Mesenchymal stem cell (in vitro differentiated cells and primary cell): Measurements from ENCODE around the gene IFNAR1.

Source experiments
- DNase-seq: peaks from one replicate; pipeline ENCODE4 v3.0.0-alpha.2; 2013
- H2AFZ ChIP-seq: one replicate; pipeline ENCODE4 v1.6.1; 2013; ENCODE audit warnings: low read depth, mild to moderate bottlenecking, control low read depth, inconsistent platforms, low read length, moderate library complexity
- H2AK5ac ChIP-seq: 2 replicates; pipeline ENCODE4 v1.6.1; 2013; ENCODE audit warnings: low read length, moderate library complexity, mild to moderate bottlenecking, inconsistent platforms; ENCODE audit not compliant: severe bottlenecking
- H2BK120ac ChIP-seq: one replicate; pipeline ENCODE4 v1.6.1; 2013; ENCODE audit warnings: low read depth, mild to moderate bottlenecking, inconsistent platforms, low read length, moderate library complexity
- H2BK12ac ChIP-seq, 2 experiments: one replicate each; pipeline ENCODE4 v1.6.1; 2013; ENCODE audit warnings: inconsistent platforms in 2 of 2, low read length in 2 of 2, mild to moderate bottlenecking in 2 of 2, moderate library complexity in 2 of 2, control low read depth in 1 of 2
- H2BK15ac ChIP-seq: one replicate; pipeline ENCODE4 v1.6.1; 2013; ENCODE audit warnings: mild to moderate bottlenecking, low read depth, inconsistent platforms; ENCODE audit not compliant: poor library complexity, severe bottlenecking
- H2BK5ac ChIP-seq: 2 replicates; pipeline ENCODE4 v1.6.1; 2013; ENCODE audit warnings: low read depth, mild to moderate bottlenecking, low read length, control low read depth, inconsistent platforms; ENCODE audit not compliant: poor library complexity, severe bottlenecking
- H3K14ac ChIP-seq, 2 experiments: one replicate each; pipeline ENCODE4 v1.6.1; 2013; ENCODE audit warnings: inconsistent platforms in 2 of 2, low read length in 2 of 2, control low read depth in 1 of 2, mild to moderate bottlenecking in 1 of 2, moderate library complexity in 1 of 2
- H3K18ac ChIP-seq, 2 experiments: one replicate each; pipeline ENCODE4 v1.6.1; 2013; ENCODE audit warnings: inconsistent platforms in 2 of 2, low read length in 2 of 2, control low read depth in 1 of 2, low read depth in 1 of 2, mild to moderate bottlenecking in 1 of 2
- H3K23ac ChIP-seq, 2 experiments: one replicate each; pipeline ENCODE4 v1.6.1; 2013; ENCODE audit warnings: inconsistent platforms in 2 of 2, low read length in 2 of 2, mild to moderate bottlenecking in 2 of 2, moderate library complexity in 2 of 2, control low read depth in 1 of 2
- H3K27ac ChIP-seq: 2 replicates; pipeline ENCODE4 v1.5.1; 2013; ENCODE audit warnings: mild to moderate bottlenecking, moderate library complexity, low read length, control low read depth, inconsistent platforms; ENCODE audit not compliant: poor library complexity, severe bottlenecking
- H3K27me3 ChIP-seq, 2 experiments: 2 replicates each; pipeline versions ENCODE4 v1.6.1 to v1.7.0; 2013; ENCODE audit warnings: low read length in 2 of 2, mild to moderate bottlenecking in 2 of 2, moderate library complexity in 2 of 2, control low read depth in 1 of 2, inconsistent platforms in 1 of 2; ENCODE audit not compliant: control insufficient read depth in 1 of 2, insufficient read depth in 1 of 2
- H3K36me3 ChIP-seq, 2 experiments: 2 replicates each; pipeline versions ENCODE4 v1.6.1 to v1.7.0; 2013; ENCODE audit warnings: low read length in 2 of 2, control low read depth in 1 of 2, inconsistent platforms in 1 of 2, low read depth in 1 of 2, mild to moderate bottlenecking in 1 of 2; ENCODE audit not compliant: insufficient read depth in 2 of 2, control insufficient read depth in 1 of 2
- H3K4ac ChIP-seq, 2 experiments: one replicate each; pipeline ENCODE4 v1.6.1; 2013; ENCODE audit warnings: inconsistent platforms in 2 of 2, low read length in 2 of 2, mild to moderate bottlenecking in 2 of 2, moderate library complexity in 2 of 2, control low read depth in 1 of 2, low read depth in 1 of 2
- H3K4me1 ChIP-seq: 2 replicates; pipeline ENCODE4 v1.6.1; 2013; ENCODE audit warnings: low read depth, low read length, control low read depth; ENCODE audit not compliant: control insufficient read depth, insufficient read depth
- H3K4me2 ChIP-seq: 2 replicates; pipeline ENCODE4 v1.6.1; 2013; ENCODE audit warnings: low read length, mild to moderate bottlenecking, inconsistent platforms; ENCODE audit not compliant: poor library complexity, severe bottlenecking
- H3K4me3 ChIP-seq, 2 experiments: 2 replicates each; pipeline versions ENCODE4 v1.5.1 to v1.7.0; 2013; ENCODE audit warnings: low read length in 2 of 2, mild to moderate bottlenecking in 2 of 2, control low read depth in 1 of 2, low read depth in 1 of 2; ENCODE audit not compliant: insufficient read depth in 1 of 2
- H3K79me1 ChIP-seq: replicated peaks from 2 replicates; pipeline ENCODE4 v1.6.1; 2013; ENCODE audit warnings: mild to moderate bottlenecking, control low read depth, low read length, inconsistent platforms; ENCODE audit not compliant: poor library complexity, severe bottlenecking
- H3K9ac ChIP-seq: 2 replicates; pipeline ENCODE4 v1.7.0; 2013; ENCODE audit warnings: mild to moderate bottlenecking, low read length, moderate library complexity
- H3K9me3 ChIP-seq: 2 replicates; pipeline ENCODE4 v1.7.0; 2013; ENCODE audit warnings: mild to moderate bottlenecking, low read length; ENCODE audit not compliant: control insufficient read depth
- H4K8ac ChIP-seq: one replicate; pipeline ENCODE4 v1.6.1; 2013; ENCODE audit warnings: inconsistent platforms, mild to moderate bottlenecking, low read length, moderate library complexity
- H4K91ac ChIP-seq: one replicate; pipeline ENCODE4 v1.6.1; 2013; ENCODE audit warnings: mild to moderate bottlenecking, low read length, inconsistent platforms
- WGBS: methylation state at CpG from one replicate; pipeline ENCODE4 v1.1.7; 2013; ENCODE audit warnings: mixed read lengths; 5-methylcytosine and 5-hydroxymethylcytosine counted together

The IFNAR1 gene

GRCh38 chr21:33301632-33302002, 23.2 kb upstream of the IFNAR1 start:
- H3K9ac ChIP-seq = no peak overlapping the region
- no peak overlapping the region for H3K4ac ChIP-seq
- H3K36me3 ChIP-seq = peaks cover 0 to 1% of the 10 kb centered on the region in 2 experiments
- 84% methylated on average over 2 of the region's 2 CpGs for WGBS
- H4K91ac ChIP-seq = no peak overlapping the region
- no peak overlapping the region for H4K8ac ChIP-seq
- H3K27me3 ChIP-seq = no peaks in the 10 kb centered on the region
- H2BK120ac ChIP-seq = no peak overlapping the region
- H2AFZ ChIP-seq = no peak overlapping the region
- H3K27ac ChIP-seq = no peak overlapping the region
- no peak overlapping the region for H2BK15ac ChIP-seq
- H3K79me1 ChIP-seq = no peaks in the 10 kb centered on the region
- no peak overlapping the region for H3K23ac ChIP-seq
- H3K4me1 ChIP-seq = no peaks in the 10 kb centered on the region
- H2BK5ac ChIP-seq = no peak overlapping the region
- H3K9me3 ChIP-seq = no peaks in the 10 kb centered on the region
- H3K14ac ChIP-seq = no peak overlapping the region
- no peak overlapping the region for H2AK5ac ChIP-seq
- H2BK12ac ChIP-seq = no peak overlapping the region
- no peak for DNase-seq
- H3K4me2 ChIP-seq = no peak overlapping the region
- H3K18ac ChIP-seq = peak overlapping the region; percentile 28 to 69
- no peak overlapping the region for H3K4me3 ChIP-seq

- Histone ChIP-seq H3K27ac (no peak overlapping the region), H3K9me3 (no peaks in the 10 kb centered on the region), H3K4me2 (no peak overlapping the region), H3K23ac (no peak overlapping the region), H2AK5ac (no peak overlapping the region), H3K79me1 (no peaks in the 10 kb centered on the region), H4K91ac (no peak overlapping the region), H3K4me3 (no peak overlapping the region), H3K36me3 (no peaks in the 10 kb centered on the region), H3K14ac (no peak overlapping the region), H2BK15ac (no peak overlapping the region), H2BK120ac (no peak overlapping the region), H2AFZ (no peak overlapping the region), H3K9ac (no peak overlapping the region), H3K18ac (peak overlapping the region in 1 of 2 experiments; percentile 69), H3K4me1 (no peaks in the 10 kb centered on the region), H4K8ac (no peak overlapping the region), H2BK12ac (no peak overlapping the region), H3K27me3 (no peaks in the 10 kb centered on the region), H2BK5ac (no peak overlapping the region), H3K4ac (no peak overlapping the region)
- WGBS = 93% methylated on average over 7 of the region's 7 CpGs
- DNase-seq = no peak
Observed at GRCh38 chr21:33302055-33302454, 22.7 kb upstream of the IFNAR1 start.

- Histone ChIP-seq H3K4ac (no peak overlapping the region), H3K27me3 (peaks cover 0 to 6% of the 10 kb centered on the region in 2 experiments), H3K4me3 (no peak overlapping the region), H3K27ac (no peak overlapping the region), H3K4me1 (no peaks in the 10 kb centered on the region), H3K9ac (no peak overlapping the region), H2BK15ac (no peak overlapping the region), H3K79me1 (no peaks in the 10 kb centered on the region), H2AK5ac (no peak overlapping the region), H2AFZ (no peak overlapping the region), H2BK12ac (no peak overlapping the region), H3K36me3 (no peaks in the 10 kb centered on the region), H2BK5ac (no peak overlapping the region), H4K8ac (no peak overlapping the region), H3K18ac (no peak overlapping the region), H3K9me3 (no peaks in the 10 kb centered on the region), H3K23ac (no peak overlapping the region), H3K14ac (no peak overlapping the region), H4K91ac (peak overlapping the region; percentile 4), H2BK120ac (no peak overlapping the region), H3K4me2 (no peak overlapping the region)
- DNase-seq = no peak
- 87% methylated on average over 7 of the region's 7 CpGs for WGBS
Observed at GRCh38 chr21:33302796-33303195, 22.0 kb upstream of the IFNAR1 start.

- no peak overlapping the region for H2BK120ac ChIP-seq
- WGBS = 87% methylated on average over 4 of the region's 4 CpGs
Observed at GRCh38 chr21:33305344-33305671, 19.5 kb upstream of the IFNAR1 start.

More at GRCh38 chr21:33305344-33305671, 19.5 kb upstream of the IFNAR1 start:
- no peak overlapping the region for H3K27ac ChIP-seq
- H3K4me2 ChIP-seq = no peak overlapping the region
- no peaks in the 10 kb centered on the region for H3K79me1 ChIP-seq
- no peak overlapping the region for H4K8ac ChIP-seq
- H2BK15ac ChIP-seq = no peak overlapping the region
- no peaks in the 10 kb centered on the region for H3K9me3 ChIP-seq
- no peak overlapping the region for H3K4ac ChIP-seq
- H3K18ac ChIP-seq = no peak overlapping the region
- no peaks in the 10 kb centered on the region for H3K4me1 ChIP-seq
- H3K36me3 ChIP-seq = no peaks in the 10 kb centered on the region
- no peak overlapping the region for H3K4me3 ChIP-seq
- H3K9ac ChIP-seq = no peak overlapping the region
- H2AK5ac ChIP-seq = no peak overlapping the region
- H2BK12ac ChIP-seq = no peak overlapping the region
- DNase-seq = no peak
- no peak overlapping the region for H3K23ac ChIP-seq
- no peak overlapping the region for H3K14ac ChIP-seq
- peaks cover 0 to 6% of the 10 kb centered on the region in 2 experiments for H3K27me3 ChIP-seq
- no peak overlapping the region for H2BK5ac ChIP-seq
- H2AFZ ChIP-seq = no peak overlapping the region
- no peak overlapping the region for H4K91ac ChIP-seq
